Prostate gland (tissue), 2 donors: Measurements from ENCODE around the gene CYP26A1.

Source experiments
- CTCF ChIP-seq, 4 experiments: fragments of 200-600 bp in 2 of 4; fragments of 450-650 bp in 2 of 4; sonication (generic) in 2 of 4; IDR thresholded peaks; 1 replicate in 3 of 4; 2 replicates in 1 of 4; pipeline ENCODE4 v1.5.1; 2016 to 2019; ENCODE audit warnings: antibody characterized with exemption in 4 of 4, mild to moderate bottlenecking in 2 of 4, moderate library complexity in 2 of 4
- POLR2A ChIP-seq: fragments of 450-650 bp; IDR thresholded peaks from one replicate; pipeline ENCODE4 v1.6.1; 2016; ENCODE audit warnings: antibody characterized with exemption, mild to moderate bottlenecking

GRCh38 chr10:93081834-93082233, 8.1 kb downstream of the CYP26A1 start:
- no peak for TF ChIP-seq CTCF (IDR thresholded peaks at IDR 0.05)
- no peak for TF ChIP-seq POLR2A
